ENCODE data around the gene TMCO2.

Gene TMCO2

GRCh38 chr1:40299366-40300248 is 51.9 kb downstream of the TMCO2 start:
- no peak for TF ChIP-seq CTCF (IDR thresholded peaks at IDR 0.05; ENCODE audit: low read depth, low read length)
- no peak for DNase-seq
- Histone ChIP-seq H3K36me3 (no peaks in the 10 kb centered on the region), H3K27me3 (ENCODE audit: insufficient read depth, low read depth, severe bottlenecking) (no peaks in the 10 kb centered on the region), H3K27ac (no peak overlapping the region), H3K4me3 (ENCODE audit: low read depth, low read length) (no peak overlapping the region), H3K9me3 (ENCODE audit: severe bottlenecking) (no peaks in the 10 kb centered on the region)

- no peak for DNase-seq
- TF ChIP-seq CTCF (IDR thresholded peaks at IDR 0.05; ENCODE audit: low read depth, low read length), result no peak
- Histone ChIP-seq H3K36me3 (no peaks in the 10 kb centered on the region), H3K27ac (no peak overlapping the region), H3K9me3 (ENCODE audit: severe bottlenecking) (no peaks in the 10 kb centered on the region), H3K4me3 (ENCODE audit: low read depth, low read length) (no peak overlapping the region), H3K27me3 (ENCODE audit: insufficient read depth, low read depth, severe bottlenecking) (no peaks in the 10 kb centered on the region)
Measured at GRCh38 chr1:40300249-40300567, 52.5 kb downstream of the TMCO2 start.

GRCh38 chr1:40300651-40301050 is 52.9 kb downstream of the TMCO2 start:
- Histone ChIP-seq H3K36me3 (no peaks in the 10 kb centered on the region), H3K27me3 (ENCODE audit: insufficient read depth, low read depth, severe bottlenecking) (no peaks in the 10 kb centered on the region), H3K4me3 (ENCODE audit: low read depth, low read length) (no peak overlapping the region), H3K9me3 (ENCODE audit: severe bottlenecking) (no peaks in the 10 kb centered on the region), H3K27ac (no peak overlapping the region)
- DNase-seq, result no peak
- TF ChIP-seq CTCF (IDR thresholded peaks at IDR 0.05; ENCODE audit: low read depth, low read length), result no peak

- H3K27me3 ChIP-seq (ENCODE audit: insufficient read depth, low read depth, severe bottlenecking), result no peaks in the 10 kb centered on the region
- no peaks in the 10 kb centered on the region for H3K9me3 ChIP-seq (ENCODE audit: severe bottlenecking)
- DNase-seq, result no peak
- TF ChIP-seq CTCF (IDR thresholded peaks at IDR 0.05; ENCODE audit: low read depth, low read length), result no peak
- no peaks in the 10 kb centered on the region for H3K36me3 ChIP-seq
- no peak overlapping the region for H3K4me3 ChIP-seq (ENCODE audit: low read depth, low read length)
- no peak overlapping the region for H3K27ac ChIP-seq
Measured at GRCh38 chr1:40301066-40301465, 53.3 kb downstream of the TMCO2 start.
